PC-3 (cell line): Measurements from ENCODE around the gene CNTLN. TPM values are rescaled to one million over a fixed set of nuclear protein-coding genes. Genes with fewer than 3 reads are reported as not detected.

ENCODE experiments used
- ATAC-seq: fragments of 200-7000 bp; cut with Tn5 transposase; 2 replicates; pipeline ENCODE4 v1.9.1; 2020; ENCODE audit warnings: mild to moderate bottlenecking, moderate library complexity
- BruUV-seq: library from RNA; stranded (reverse); fragments of 400-500 nt; replicated peaks from 2 replicates; lab custom pipeline; 2021; lab: Mats Ljungman, UMichigan
- CTCF ChIA-PET: fragments of 300-600 bp; sonication (Branson Sonifier 250); formaldehyde crosslinking; loops from one replicate; lab custom pipeline; 2022; ENCODE audit warnings: antibody characterized with exemption; lab: Charles Lee
- POLR2A ChIA-PET: fragments of 300-600 bp; sonication (Branson Sonifier 250); formaldehyde crosslinking; loops from one replicate; lab custom pipeline; 2022; ENCODE audit warnings: antibody characterized with exemption; ENCODE audit not compliant: unreplicated experiment; lab: Charles Lee
- DNase-seq: peaks from one replicate; pipeline ENCODE4 v3.0.0-alpha.2; 2015
- H2AFZ ChIP-seq: fragments of 300-600 bp; sonication (generic); 2 replicates; pipeline ENCODE4 v1.6.0; 2016; ENCODE audit warnings: antibody characterized with exemption, low read length
- H3F3A ChIP-seq: fragments of 300-600 bp; sonication (generic); one replicate; pipeline ENCODE4 v1.6.0; 2017; ENCODE audit warnings: antibody characterized with exemption, low read length, control low read depth, mild to moderate bottlenecking; ENCODE audit not compliant: unreplicated experiment
- H3K27ac ChIP-seq: fragments of 300-600 bp; sonication (generic); 2 replicates; pipeline ENCODE4 v1.5.1; 2016; ENCODE audit warnings: mild to moderate bottlenecking, low read length
- H3K27me3 ChIP-seq: fragments of 300-600 bp; sonication (generic); 2 replicates; pipeline ENCODE4 v1.6.1; 2016; ENCODE audit warnings: low read length, mixed read lengths
- H3K36me3 ChIP-seq: fragments of 300-600 bp; sonication (generic); 2 replicates; pipeline ENCODE4 v1.6.1; 2016; ENCODE audit warnings: low read depth, mixed run types, low read length, mixed read lengths
- H3K4me1 ChIP-seq: fragments of 300-600 bp; sonication (generic); 2 replicates; pipeline ENCODE4 v1.5.1; 2016; ENCODE audit warnings: low read length; ENCODE audit not compliant: insufficient read depth
- H3K4me2 ChIP-seq: fragments of 300-600 bp; sonication (generic); 2 replicates; pipeline ENCODE4 v1.6.0; 2016; ENCODE audit warnings: low read length
- H3K4me3 ChIP-seq: fragments of 300-600 bp; sonication (generic); 2 replicates; pipeline ENCODE4 v1.5.1; 2016; ENCODE audit warnings: mild to moderate bottlenecking, low read length, mixed read lengths
- H3K79me2 ChIP-seq: fragments of 300-600 bp; sonication (generic); 2 replicates; pipeline ENCODE4 v1.6.1; 2017; ENCODE audit warnings: low read length, mixed read lengths
- H3K9ac ChIP-seq: fragments of 300-600 bp; sonication (generic); 2 replicates; pipeline ENCODE4 v1.6.0; 2016; ENCODE audit warnings: mild to moderate bottlenecking, low read length
- H3K9me2 ChIP-seq: fragments of 300-600 bp; sonication (generic); replicated peaks from 2 replicates; pipeline ENCODE4 v1.6.1; 2016; ENCODE audit warnings: mixed run types, low read length, mixed read lengths
- H3K9me3 ChIP-seq: fragments of 300-600 bp; sonication (generic); 2 replicates; pipeline ENCODE4 v1.6.1; 2016; ENCODE audit warnings: low read length, mixed read lengths
- H4K20me1 ChIP-seq: fragments of 300-600 bp; sonication (generic); 2 replicates; pipeline ENCODE4 v1.6.1; 2016; ENCODE audit warnings: low read length, mixed read lengths
- CTCF ChIP-seq: fragments of 300-600 bp; sonication (generic); conservative IDR thresholded peaks from 2 replicates; pipeline ENCODE4 v1.5.1; 2017; ENCODE audit warnings: antibody characterized with exemption, low read depth, mild to moderate bottlenecking, low read length
- EZH2 ChIP-seq: fragments of 300-600 bp; sonication (generic); IDR thresholded peaks from one replicate; pipeline ENCODE4 v1.6.1; 2017; ENCODE audit warnings: antibody characterized with exemption, mild to moderate bottlenecking, low read length; ENCODE audit not compliant: unreplicated experiment
- EZH2phosphoT487 ChIP-seq: fragments of 300-600 bp; sonication (generic); IDR thresholded peaks from 2 replicates; pipeline ENCODE4 v1.6.1; 2018; ENCODE audit warnings: mild to moderate bottlenecking, antibody characterized with exemption, low read length, borderline replicate concordance
- intact Hi-C: fragments of 100-400 bp; cut with micrococcal nuclease; formaldehyde crosslinking; loops from 2 replicates; pipeline ENCODE4 v1.9.0; 2023
- total RNA-seq: library from RNA; depleted of rRNA; stranded (reverse); fragments of >200 nt; gene quantifications from 2 replicates; pipeline ENCODE4 v1.2.3, GENCODE V29; 2014

The CNTLN gene
- total RNA-seq, 1 experiment from 2014 or later: 6.9 TPM

- CTCF ChIA-PET: interaction anchor here (0.5 to 0.7 kb wide), 2 partner anchors 37 to 118 kb away, joined by 3 read pairs; no protein-coding TSS in a partner anchor
- no TSS peak for BruUV-seq
- Histone ChIP-seq H2AFZ (no peak overlapping the region), H3K4me2 (no peak overlapping the region), H3K9me2 (no peaks in the 10 kb centered on the region), H3K9ac (no peak overlapping the region), H3K4me3 (no peak overlapping the region), H3K27ac (no peak overlapping the region), H3K36me3 (no peaks in the 10 kb centered on the region), H3K79me2 (no peaks in the 10 kb centered on the region), H4K20me1 (no peaks in the 10 kb centered on the region; the same call in 1 of the 2 replicates), H3F3A (no peaks in the 10 kb centered on the region), H3K9me3 (no peaks in the 10 kb centered on the region), H3K27me3 (no peaks in the 10 kb centered on the region), H3K4me1 (peaks cover 6% of the 10 kb centered on the region; the same call in 1 of the 2 replicates)
- POLR2A ChIA-PET: no interaction called here
- TF ChIP-seq EZH2 (no peak), EZH2phosphoT487 (no peak), CTCF (peak; percentile 54)
- ATAC-seq: no peak
- DNase-seq: peak; percentile 8
- intact Hi-C loops: loop anchor here (1.0 kb wide), 1 partner anchor 244 kb away; no protein-coding TSS in a partner anchor
Measured at GRCh38 chr9:17219261-17219660, 84.4 kb downstream of the CNTLN start.

- intact Hi-C loops: no loop called here
- no peak for TF ChIP-seq EZH2
- no peak for TF ChIP-seq EZH2phosphoT487
- TF ChIP-seq CTCF: no peak
- no TSS peak for BruUV-seq
- no peaks in the 10 kb centered on the region for H3K4me1 ChIP-seq
- no peak overlapping the region for H3K4me3 ChIP-seq
- no peak overlapping the region for H3K27ac ChIP-seq
- ChIA-PET POLR2A (no interaction called here), CTCF (no interaction called here)
- no peaks in the 10 kb centered on the region for H3K27me3 ChIP-seq
- H4K20me1 ChIP-seq: no peaks in the 10 kb centered on the region
- H3F3A ChIP-seq: no peaks in the 10 kb centered on the region
- H3K9me2 ChIP-seq: no peaks in the 10 kb centered on the region
- DNase-seq (no peak), ATAC-seq (no peak)
- no peak overlapping the region for H3K4me2 ChIP-seq
- no peaks in the 10 kb centered on the region for H3K79me2 ChIP-seq
- H3K9me3 ChIP-seq: no peaks in the 10 kb centered on the region
- H3K9ac ChIP-seq: no peak overlapping the region
- H2AFZ ChIP-seq: no peak overlapping the region
- H3K36me3 ChIP-seq: no peaks in the 10 kb centered on the region
Measured at GRCh38 chr9:17222932-17223331, 88.1 kb downstream of the CNTLN start.

- CTCF ChIA-PET: no interaction called here
- BruUV-seq: no TSS peak
- no peak overlapping the region for H3K4me2 ChIP-seq
Measured at GRCh38 chr9:17225407-17225806, 90.6 kb downstream of the CNTLN start.

More at GRCh38 chr9:17225407-17225806, 90.6 kb downstream of the CNTLN start:
- Histone ChIP-seq H4K20me1 (no peaks in the 10 kb centered on the region), H3K4me1 (no peaks in the 10 kb centered on the region), H3F3A (no peaks in the 10 kb centered on the region), H3K36me3 (no peaks in the 10 kb centered on the region), H3K9me2 (no peaks in the 10 kb centered on the region), H3K27me3 (no peaks in the 10 kb centered on the region), H3K79me2 (no peaks in the 10 kb centered on the region), H3K27ac (no peak overlapping the region), H3K9me3 (no peaks in the 10 kb centered on the region), H2AFZ (no peak overlapping the region), H3K9ac (no peak overlapping the region), H3K4me3 (no peak overlapping the region)
- peak; percentile 22; the same call in 1 of the 2 replicates for ATAC-seq
- DNase-seq: no peak
- TF ChIP-seq EZH2 (no peak), EZH2phosphoT487 (no peak), CTCF (no peak)
- POLR2A ChIA-PET: no interaction called here
- intact Hi-C loops: no loop called here
